Raji (cell line): ENCODE results near the gene SERPINE1.

ENCODE experiments used
- POLR2A ChIP-seq: IDR thresholded peaks from 2 replicates; pipeline ENCODE4 v1.6.1; 2011; ENCODE audit warnings: low read depth, low read length, control low read depth; ENCODE audit not compliant: insufficient read depth

The SERPINE1 gene

DNA sequence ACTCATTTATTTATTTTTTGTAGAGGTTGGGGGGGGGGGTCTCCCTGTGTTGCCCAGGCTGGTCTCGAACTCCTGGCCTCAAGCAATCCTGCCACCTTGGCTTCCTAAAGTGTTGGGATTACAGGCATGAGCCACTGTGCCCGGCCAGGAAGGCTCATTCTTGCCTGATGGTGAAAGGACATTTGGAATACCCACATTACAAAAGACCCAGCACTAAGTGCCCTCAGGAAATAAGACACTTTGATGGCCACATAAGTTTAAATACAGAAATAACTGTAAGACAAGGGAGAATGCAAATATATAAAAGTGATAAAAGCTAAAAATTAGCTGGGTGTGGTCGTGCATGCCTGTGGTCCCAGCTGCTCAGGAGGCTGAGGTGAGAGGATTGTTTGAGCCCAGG is 8.0 kb upstream of the SERPINE1 start:
- TF ChIP-seq POLR2A = no peak

- no peak for TF ChIP-seq POLR2A
Observed at GRCh38 chr7:101119876-101120275, 7.0 kb upstream of the SERPINE1 start.

- TF ChIP-seq POLR2A = no peak
Observed at GRCh38 chr7:101120315-101120714, 6.6 kb upstream of the SERPINE1 start.

DNA sequence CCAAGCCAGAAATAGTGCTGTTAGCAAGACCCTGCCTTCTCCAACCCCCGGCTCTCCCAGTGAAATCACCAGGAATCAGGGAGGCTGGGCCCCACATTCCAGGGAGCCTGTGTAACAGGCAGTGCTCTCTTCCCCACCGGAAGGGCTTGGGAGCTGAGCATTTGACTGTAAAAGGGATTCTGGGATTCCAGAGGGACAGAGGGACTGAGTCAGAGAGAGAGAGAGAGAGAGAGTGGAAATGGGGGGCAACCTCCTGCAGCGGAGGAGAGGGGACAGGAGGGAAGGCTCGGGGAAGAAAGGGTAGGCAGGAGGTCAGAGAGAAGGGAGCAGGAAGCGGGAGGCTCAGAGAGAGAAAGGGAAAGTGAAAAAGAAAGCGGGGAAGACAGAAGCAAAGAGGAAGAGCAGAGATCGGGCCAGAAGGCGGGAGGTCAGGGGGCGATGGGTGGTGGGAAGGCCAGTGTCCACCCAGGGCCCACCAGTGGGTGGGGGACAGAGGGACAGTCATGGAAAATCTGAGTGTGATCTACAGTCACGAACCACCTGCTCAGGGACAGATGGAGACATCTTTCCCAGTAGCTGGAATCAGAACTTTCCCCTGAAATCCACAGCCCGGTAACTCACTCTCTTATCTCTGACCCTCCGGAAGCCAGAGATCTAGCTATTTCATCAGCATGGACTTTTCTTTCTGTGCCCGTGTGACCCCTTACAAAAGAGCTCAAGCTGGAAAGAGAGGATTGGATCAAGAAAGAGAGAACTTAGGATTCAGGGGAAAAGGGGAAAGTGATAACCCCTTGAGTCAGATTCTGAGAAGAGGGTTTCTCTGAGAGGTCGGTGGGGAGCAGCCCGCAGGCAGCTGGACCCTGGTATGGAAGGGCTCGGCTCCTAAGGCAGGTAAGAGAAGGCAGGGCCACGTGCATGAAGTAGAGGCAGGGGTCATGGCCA is 4.6 kb upstream of the SERPINE1 start:
- TF ChIP-seq POLR2A = no peak

DNA sequence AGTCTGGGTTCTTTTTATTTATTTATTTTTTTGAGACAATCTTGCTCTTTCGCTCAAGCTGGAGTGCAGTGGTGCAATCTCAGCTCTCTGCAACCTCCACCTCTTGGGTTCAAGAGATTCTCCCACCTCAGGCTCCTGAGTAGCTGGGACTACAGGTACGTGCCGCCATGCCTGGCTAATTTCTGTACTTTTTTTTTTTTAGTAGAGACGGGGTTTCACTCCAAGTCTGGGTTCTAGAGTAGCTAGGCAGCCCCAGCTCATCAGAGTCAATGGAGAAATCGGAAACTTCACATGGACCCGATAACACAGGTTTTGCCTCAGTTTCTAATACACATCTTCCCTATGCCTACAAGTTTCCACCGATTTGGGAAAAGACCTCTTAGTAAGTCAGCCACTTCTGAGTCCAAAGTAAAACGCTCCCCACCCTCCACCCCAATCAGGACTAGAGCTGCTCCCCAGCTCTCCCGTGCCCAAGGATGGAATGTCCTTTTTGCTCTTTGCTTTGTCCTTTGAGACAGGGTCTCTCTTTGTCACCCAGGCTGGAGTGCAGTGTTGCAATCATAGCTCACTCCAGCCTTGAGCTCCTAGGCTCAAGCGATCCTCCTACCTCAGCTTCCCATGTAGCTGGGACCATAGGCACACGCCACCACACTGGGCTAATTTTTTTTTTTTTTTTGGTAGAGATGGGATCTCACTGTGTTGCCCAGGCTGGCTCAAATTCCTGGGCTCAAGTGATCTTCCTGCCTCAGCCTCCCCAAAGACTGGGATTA is 3.8 kb upstream of the SERPINE1 start:
- TF ChIP-seq POLR2A = no peak

GRCh38 chr7:101123703-101124068 is 3.2 kb upstream of the SERPINE1 start:
- TF ChIP-seq POLR2A = no peak

DNA sequence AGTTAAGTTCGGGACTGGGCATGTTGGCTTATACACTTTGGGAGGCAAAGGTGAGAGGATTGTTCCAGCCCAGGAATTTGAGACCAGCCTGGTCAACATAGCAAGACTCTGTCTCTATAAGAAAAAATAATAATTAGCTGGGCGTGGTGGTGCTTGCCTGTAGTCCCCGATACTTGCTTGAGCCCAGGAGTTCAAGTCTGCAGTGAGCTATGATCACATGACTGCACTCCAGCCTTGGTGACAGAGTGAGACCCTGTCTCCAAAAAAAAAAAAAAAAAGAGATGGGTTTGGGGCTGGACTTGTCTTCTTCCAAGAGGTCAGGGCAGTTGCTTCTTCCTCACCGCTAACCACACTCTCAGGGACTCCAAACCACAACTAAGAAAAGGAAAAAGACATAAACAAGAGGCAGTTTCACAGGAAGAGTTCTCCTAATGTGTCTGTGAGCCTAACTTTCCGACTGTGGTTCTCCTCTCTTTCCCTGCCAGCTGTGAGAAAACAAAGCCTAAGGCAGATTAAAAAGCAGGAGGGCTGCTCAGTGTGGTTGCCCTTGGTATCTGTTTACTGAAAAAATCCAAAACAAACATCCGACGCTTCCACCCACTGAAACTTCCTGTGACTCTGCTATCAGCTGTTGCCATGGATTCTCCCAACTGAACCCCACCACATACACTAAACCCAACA is 2.4 kb upstream of the SERPINE1 start:
- TF ChIP-seq POLR2A = no peak

- TF ChIP-seq POLR2A = no peak
Observed at GRCh38 chr7:101125989-101126650, 784 bp upstream of the SERPINE1 start.

- TF ChIP-seq POLR2A = no peak
Observed at GRCh38 chr7:101127460-101128039, 646 bp downstream of the SERPINE1 start.

GRCh38 chr7:101128040-101128834 is 1.3 kb downstream of the SERPINE1 start:
- no peak for TF ChIP-seq POLR2A

DNA sequence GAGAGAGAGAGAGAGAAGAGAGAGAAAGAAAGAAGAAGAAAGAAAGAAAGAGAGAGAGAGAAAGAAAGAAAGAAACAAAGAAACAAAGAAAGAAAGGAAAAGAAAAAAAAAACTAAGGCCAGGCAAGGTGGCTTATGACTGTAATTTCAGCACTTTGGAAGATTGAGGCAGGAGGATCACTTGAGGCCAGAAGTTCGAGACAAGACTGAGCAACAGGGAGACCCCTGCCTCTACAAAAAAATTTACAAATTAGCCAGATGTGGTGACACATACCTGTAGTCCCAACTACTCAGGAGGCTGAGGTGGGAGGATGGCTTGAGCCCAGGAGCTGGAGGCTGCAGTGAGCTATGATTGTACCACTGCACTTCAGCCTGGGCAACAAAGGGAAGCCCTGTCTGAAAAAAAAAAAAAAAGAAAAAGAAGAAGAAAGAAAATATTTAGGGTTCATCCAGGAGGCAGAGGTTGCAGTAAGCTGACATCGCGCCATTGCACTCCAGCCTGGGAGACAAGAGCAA is 2.8 kb downstream of the SERPINE1 start:
- no peak for TF ChIP-seq POLR2A

GRCh38 chr7:101133621-101134398 is 6.9 kb downstream of the SERPINE1 start:
- no peak for TF ChIP-seq POLR2A
